ENCODE results near the gene SLC28A1. TPM values are rescaled to one million over a fixed set of nuclear protein-coding genes. Genes with fewer than 3 reads are reported as not detected.

Gene SLC28A1
- total RNA-seq, 1 donor from 2014 or later: not detected

DNA sequence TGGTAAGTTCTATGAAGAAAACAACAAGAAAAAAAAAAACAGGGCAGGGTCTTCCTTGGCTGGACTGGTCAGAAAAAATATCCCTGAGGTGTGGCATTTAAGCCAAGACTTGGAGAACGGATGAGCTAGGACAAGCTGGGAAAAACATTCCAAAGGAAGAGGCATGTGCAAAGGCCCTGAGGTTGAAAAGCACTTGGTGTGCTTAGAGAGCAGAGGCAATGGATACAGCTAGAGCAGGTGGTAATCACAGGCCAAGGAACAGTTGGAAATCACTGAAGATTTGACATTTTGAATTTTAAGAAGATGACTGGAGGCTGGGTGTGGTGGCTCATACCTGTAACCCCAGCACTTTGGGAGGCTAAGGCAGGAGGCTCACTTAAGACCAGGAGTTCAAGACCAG is 54.3 kb downstream of the SLC28A1 start:
- DNase-seq (no peak), ATAC-seq (no peak)
- no peaks in the 10 kb centered on the region for H3K27me3 ChIP-seq
- H3K4me1 ChIP-seq: no peaks in the 10 kb centered on the region
- intact Hi-C loops (cut with DNase I): no loop called here
- H3K27ac ChIP-seq: no peak overlapping the region
- H3K4me3 ChIP-seq: no peak overlapping the region
- TF ChIP-seq, protein P1, sequence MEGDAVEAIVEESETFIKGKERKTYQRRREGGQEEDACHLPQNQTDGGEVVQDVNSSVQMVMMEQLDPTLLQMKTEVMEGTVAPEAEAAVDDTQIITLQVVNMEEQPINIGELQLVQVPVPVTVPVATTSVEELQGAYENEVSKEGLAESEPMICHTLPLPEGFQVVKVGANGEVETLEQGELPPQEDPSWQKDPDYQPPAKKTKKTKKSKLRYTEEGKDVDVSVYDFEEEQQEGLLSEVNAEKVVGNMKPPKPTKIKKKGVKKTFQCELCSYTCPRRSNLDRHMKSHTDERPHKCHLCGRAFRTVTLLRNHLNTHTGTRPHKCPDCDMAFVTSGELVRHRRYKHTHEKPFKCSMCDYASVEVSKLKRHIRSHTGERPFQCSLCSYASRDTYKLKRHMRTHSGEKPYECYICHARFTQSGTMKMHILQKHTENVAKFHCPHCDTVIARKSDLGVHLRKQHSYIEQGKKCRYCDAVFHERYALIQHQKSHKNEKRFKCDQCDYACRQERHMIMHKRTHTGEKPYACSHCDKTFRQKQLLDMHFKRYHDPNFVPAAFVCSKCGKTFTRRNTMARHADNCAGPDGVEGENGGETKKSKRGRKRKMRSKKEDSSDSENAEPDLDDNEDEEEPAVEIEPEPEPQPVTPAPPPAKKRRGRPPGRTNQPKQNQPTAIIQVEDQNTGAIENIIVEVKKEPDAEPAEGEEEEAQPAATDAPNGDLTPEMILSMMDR (IDR thresholded peaks at IDR 0.05): no peak
- H3K36me3 ChIP-seq: no peaks in the 10 kb centered on the region
- no peaks in the 10 kb centered on the region for H3K9me3 ChIP-seq

DNA sequence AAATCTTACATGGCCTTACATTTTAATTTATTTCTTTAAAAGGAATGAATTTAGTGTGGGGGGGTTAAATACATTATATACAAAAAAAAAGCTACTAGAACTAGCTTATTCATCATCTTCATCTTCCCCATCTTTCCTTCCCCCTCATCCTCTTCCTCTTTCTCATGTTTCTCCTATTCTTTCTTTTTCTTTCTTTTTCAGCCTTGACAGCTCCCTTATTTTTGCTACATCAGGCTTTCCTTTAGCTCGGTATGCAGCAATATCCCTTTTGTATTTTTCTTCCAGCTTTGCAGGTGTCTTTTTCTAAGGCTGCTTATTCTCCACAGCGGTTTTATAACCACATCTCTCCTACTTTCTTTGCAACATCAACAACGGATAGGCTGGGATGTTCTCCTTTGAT is 55.9 kb downstream of the SLC28A1 start:
- no peak for DNase-seq
- no peaks in the 10 kb centered on the region for H3K27me3 ChIP-seq
- no peak for ATAC-seq
- no peaks in the 10 kb centered on the region for H3K9me3 ChIP-seq
- no peaks in the 10 kb centered on the region for H3K4me1 ChIP-seq
- H3K36me3 ChIP-seq: no peaks in the 10 kb centered on the region
- TF ChIP-seq, protein P1 (IDR thresholded peaks at IDR 0.05): no peak
- no peak overlapping the region for H3K27ac ChIP-seq
- H3K4me3 ChIP-seq: no peak overlapping the region
- intact Hi-C loops (cut with DNase I): no loop called here

DNA sequence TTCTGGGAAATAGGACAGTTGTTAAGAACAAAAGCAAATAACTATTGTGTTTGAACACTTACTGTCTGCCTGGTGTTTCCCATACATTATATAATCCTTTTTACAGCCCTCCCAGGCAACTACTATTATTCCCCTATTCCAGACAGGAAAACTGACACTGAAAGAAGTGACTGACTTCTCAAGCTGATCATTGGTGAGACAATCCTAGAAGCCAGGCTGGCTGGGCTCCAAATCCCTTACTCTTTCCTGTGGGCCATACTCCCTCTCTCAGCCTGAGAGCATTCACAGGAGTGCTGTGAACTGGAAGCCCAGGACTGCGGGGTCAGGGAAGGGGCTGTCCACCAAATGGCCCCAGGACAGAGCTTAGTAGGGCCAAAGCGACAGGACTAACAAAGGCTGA is 58.0 kb downstream of the SLC28A1 start:
- ATAC-seq: no peak
- TF ChIP-seq, protein P1 (IDR thresholded peaks at IDR 0.05): no peak
- Histone ChIP-seq H3K27ac (no peak overlapping the region), H3K4me1 (no peaks in the 10 kb centered on the region), H3K27me3 (no peaks in the 10 kb centered on the region), H3K4me3 (no peak overlapping the region), H3K9me3 (no peaks in the 10 kb centered on the region), H3K36me3 (no peaks in the 10 kb centered on the region)
- no peak for DNase-seq
- intact Hi-C loops (cut with DNase I): no loop called here

DNA sequence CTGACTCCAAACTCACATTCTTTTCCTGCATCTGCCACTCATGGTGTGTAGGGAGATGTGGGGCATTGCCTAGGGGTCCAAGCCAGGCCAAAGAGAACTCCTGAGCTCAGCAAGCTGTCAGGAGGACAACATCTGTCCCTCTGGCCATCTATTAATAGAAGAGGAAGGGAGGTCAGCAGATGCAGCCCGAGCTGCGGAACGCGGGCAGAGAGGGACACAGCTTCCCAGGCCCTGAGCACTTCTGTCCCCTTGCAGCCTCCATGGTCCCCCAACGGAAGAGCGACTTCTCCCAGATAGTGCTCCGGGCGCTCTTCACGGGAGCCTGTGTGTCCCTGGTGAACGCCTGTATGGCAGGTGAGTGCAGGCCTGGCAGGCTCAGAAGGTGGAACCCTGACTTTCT is 59.8 kb downstream of the SLC28A1 start:
- H3K27me3 ChIP-seq: no peaks in the 10 kb centered on the region
- H3K4me1 ChIP-seq: no peaks in the 10 kb centered on the region
- no peaks in the 10 kb centered on the region for H3K9me3 ChIP-seq
- H3K27ac ChIP-seq: no peak overlapping the region
- TF ChIP-seq, protein P1 (IDR thresholded peaks at IDR 0.05): no peak
- no peaks in the 10 kb centered on the region for H3K36me3 ChIP-seq
- DNase-seq (no peak), ATAC-seq (no peak)
- H3K4me3 ChIP-seq: no peak overlapping the region
- intact Hi-C loops (cut with DNase I): no loop called here

DNA sequence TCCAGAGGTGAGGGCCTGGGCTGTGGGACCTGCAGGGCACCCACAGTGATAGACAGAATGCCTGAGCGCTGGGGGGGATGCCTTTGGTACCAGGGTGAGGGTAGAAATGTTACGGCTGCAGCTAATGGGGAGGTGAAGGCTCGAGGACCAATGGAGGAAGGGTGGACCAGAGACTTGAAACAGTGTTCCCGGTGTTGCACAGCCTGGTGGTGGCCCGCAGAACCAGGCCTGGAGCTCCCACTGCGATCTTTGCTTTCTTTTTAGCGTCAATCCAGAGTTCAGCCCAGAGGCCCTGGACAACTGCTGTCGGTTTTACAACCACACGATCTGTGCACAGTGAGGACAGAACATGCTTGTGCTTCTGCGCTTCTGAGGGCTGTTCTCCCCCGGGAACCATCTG is 60.4 kb downstream of the SLC28A1 start:
- no peaks in the 10 kb centered on the region for H3K9me3 ChIP-seq
- TF ChIP-seq, protein P1 (IDR thresholded peaks at IDR 0.05): no peak
- no peak overlapping the region for H3K4me3 ChIP-seq
- H3K27ac ChIP-seq: no peak overlapping the region
- ATAC-seq: no peak
- DNase-seq: no peak
- no peaks in the 10 kb centered on the region for H3K36me3 ChIP-seq
- peaks cover 2% of the 10 kb centered on the region for H3K4me1 ChIP-seq
- intact Hi-C loops (cut with DNase I): no loop called here
- no peaks in the 10 kb centered on the region for H3K27me3 ChIP-seq

DNA sequence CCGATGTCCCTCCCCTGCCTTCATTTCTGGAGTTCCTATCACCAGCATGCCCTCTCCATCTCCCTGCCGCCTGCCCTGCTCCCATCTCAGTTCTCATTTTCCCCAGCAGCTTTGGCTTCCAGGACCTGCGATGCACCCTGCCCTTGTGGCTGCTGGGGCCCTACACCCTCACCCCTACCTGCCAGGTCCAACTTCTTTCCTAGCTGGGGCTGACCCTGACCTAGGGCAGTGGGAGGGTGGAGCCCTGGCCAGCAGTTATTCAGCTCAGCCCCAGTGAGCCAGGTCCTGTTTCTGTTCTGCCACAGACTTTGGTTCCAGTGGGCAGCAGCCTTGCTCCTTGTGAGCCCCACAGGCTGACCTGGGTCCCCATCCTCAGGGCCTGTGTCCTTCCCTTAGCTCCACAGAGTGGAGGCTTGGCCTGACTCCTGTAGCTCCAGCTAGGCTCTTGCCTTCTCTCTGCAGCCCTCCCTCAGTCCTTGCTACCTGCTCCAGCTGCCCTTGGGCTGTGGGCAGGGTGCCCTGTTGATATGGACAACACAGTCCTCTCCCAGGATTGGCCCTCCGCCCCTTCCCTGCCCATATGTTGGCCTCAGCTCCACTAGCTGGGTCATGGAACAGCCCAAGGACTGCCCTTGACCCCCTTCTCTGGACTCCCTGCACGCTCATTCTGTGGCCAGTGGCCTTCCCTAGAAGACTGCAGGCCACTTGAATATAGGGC is 62.5 kb downstream of the SLC28A1 start:
- TF ChIP-seq, protein P1 (IDR thresholded peaks at IDR 0.05): no peak
- Histone ChIP-seq H3K4me1 (peaks cover 8% of the 10 kb centered on the region), H3K4me3 (no peak overlapping the region), H3K27me3 (no peaks in the 10 kb centered on the region), H3K9me3 (no peaks in the 10 kb centered on the region), H3K27ac (no peak overlapping the region), H3K36me3 (no peaks in the 10 kb centered on the region)
- intact Hi-C loops (cut with DNase I): no loop called here
- DNase-seq: no peak
- ATAC-seq: no peak

Data from upper lobe of right lung (tissue), 1 donor.